ENCODE results near the gene TMEM123. TPM values are rescaled to one million over a fixed set of nuclear protein-coding genes. Genes with fewer than 3 reads are reported as not detected.

Gene TMEM123
- total and polyA plus RNA-seq, 2 donors (not counting 3 experiments of a cell fraction or from before 2014, with no cell fraction given), result 201 to 257 TPM

- Histone ChIP-seq H3K9ac (replicated peaks; ENCODE audit: extremely low read depth, insufficient read depth, low read length) (no peak overlapping the region), H4K20me1 (replicated peaks; ENCODE audit: control insufficient read depth, extremely low read depth, insufficient read depth, low read length) (no peaks in the 10 kb centered on the region), H3K4me3 (replicated peaks in 1 of 3; ENCODE audit: insufficient read depth in 1 of 3, low read depth in 1 of 3, low read length in 3 of 3) (no peak overlapping the region), H3K9me1 (replicated peaks; ENCODE audit: control insufficient read depth, extremely low read depth, insufficient read depth, low read length) (no peaks in the 10 kb centered on the region), H3K36me3 (ENCODE audit: control insufficient read depth in 2 of 2, extremely low read depth in 1 of 2, insufficient read depth in 2 of 2, low read length in 2 of 2) (peaks cover 0 to 4% of the 10 kb centered on the region in 2 experiments), H2AFZ (ENCODE audit: low read depth, low read length) (no peak overlapping the region), H3K4me1 (ENCODE audit: control insufficient read depth, extremely low read depth, insufficient read depth, low read length) (no peaks in the 10 kb centered on the region), H3K27me3 (ENCODE audit: control insufficient read depth in 2 of 2, insufficient read depth in 2 of 2, low read length in 2 of 2) (no peaks in the 10 kb centered on the region), H3K9me3 (replicated peaks; ENCODE audit: control insufficient read depth, insufficient read depth, low read length) (no peaks in the 10 kb centered on the region), H3K4me2 (ENCODE audit: insufficient read depth, low read length) (no peak overlapping the region), H3K79me2 (ENCODE audit: control insufficient read depth, insufficient read depth, low read length) (peaks cover 85% of the 10 kb centered on the region), H3K27ac (ENCODE audit: insufficient read depth, low read depth, low read length) (no peak overlapping the region)
- intact Hi-C loops (cut with micrococcal nuclease) (no loop called here), dilution Hi-C loops (cut with MboI; ENCODE audit: extremely low pct_ligation_motif_present, low sequenced_read_pairs) (no loop called here)
- CTCF ChIA-PET, result interaction anchor here (1.4 to 2.0 kb wide), 4 partner anchors 11 to 83 kb away, joined by 3 to 7 read pairs (median 5); no protein-coding TSS in a partner anchor
- POLR2A ChIA-PET, result no interaction called here
- DNase-seq (ENCODE audit: low read depth, low spot score) (no peak), FAIRE-seq (no peak)
- TF ChIP-seq POLR2A (IDR thresholded peaks at IDR 0.05; ENCODE audit: low read depth, low read length) (no peak), CTCF (IDR thresholded peaks at IDR 0.05; ENCODE audit: extremely low read depth in 1 of 2, insufficient read depth in 1 of 2, low read depth in 1 of 2, low read length in 2 of 2) (no peak), GATA2 (IDR thresholded peaks at IDR 0.05; ENCODE audit: insufficient read depth, insufficient read length, low read depth, low read length) (no peak), MYC (IDR thresholded peaks at IDR 0.05; ENCODE audit: low read depth, low read length) (no peak), EZH2 (IDR thresholded peaks at IDR 0.05; ENCODE audit: borderline replicate concordance, low read depth, low read length, severe bottlenecking) (no peak), FOS (IDR thresholded peaks at IDR 0.05; ENCODE audit: borderline replicate concordance, insufficient read depth, low read length) (no peak), POLR2AphosphoS5 (IDR thresholded peaks at IDR 0.05; ENCODE audit: insufficient read depth, low read depth, low read length) (no peak), JUN (IDR thresholded peaks at IDR 0.05; ENCODE audit: borderline replicate concordance, insufficient read depth, insufficient read length, low read depth) (no peak)
- TF ChIP-seq, protein P1, sequence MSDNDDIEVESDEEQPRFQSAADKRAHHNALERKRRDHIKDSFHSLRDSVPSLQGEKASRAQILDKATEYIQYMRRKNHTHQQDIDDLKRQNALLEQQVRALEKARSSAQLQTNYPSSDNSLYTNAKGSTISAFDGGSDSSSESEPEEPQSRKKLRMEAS (IDR thresholded peaks at IDR 0.05; ENCODE audit: insufficient read depth, insufficient read length), result no peak
- BruUV-seq (replicated peaks), result no TSS peak
Measured at GRCh38 chr11:102413497-102413896, 39.1 kb downstream of the TMEM123 start.
